DND-41 (cell line): Measurements from ENCODE around the gene VPREB3.
A peak's percentile ranks its signal among the peaks of the same experiment; 100 is the strongest.

Experiments
- ATAC-seq: fragments of 200-7000 bp; cut with Tn5 transposase; 3 replicates; pipeline ENCODE4 v1.9.1; 2021; ENCODE audit warnings: low read depth; ENCODE audit not compliant: insufficient read depth
- DNase-seq: peaks from one replicate; pipeline ENCODE4 v3.0.0-alpha.2; 2020
- H2AFZ ChIP-seq: 2 replicates; pipeline ENCODE4 v1.6.0; 2012; ENCODE audit warnings: low read depth, low read length
- H3K27ac ChIP-seq: 2 replicates; pipeline ENCODE4 v1.5.1; 2012; ENCODE audit warnings: low read length, inconsistent platforms
- H3K27me3 ChIP-seq: fragments of 200-600 bp; sonication (generic); 2 replicates; pipeline ENCODE4 v1.6.0; 2012; ENCODE audit warnings: low read length, mild to moderate bottlenecking, inconsistent platforms; ENCODE audit not compliant: insufficient read depth, poor library complexity
- H3K36me3 ChIP-seq: 2 replicates; pipeline ENCODE4 v1.5.1; 2012; ENCODE audit warnings: low read length, inconsistent platforms; ENCODE audit not compliant: insufficient read depth
- H3K4me1 ChIP-seq: 2 replicates; pipeline ENCODE4 v1.5.1; 2012; ENCODE audit warnings: mild to moderate bottlenecking, low read length; ENCODE audit not compliant: insufficient read depth
- H3K4me2 ChIP-seq: 2 replicates; pipeline ENCODE4 v1.6.0; 2012; ENCODE audit warnings: mild to moderate bottlenecking, moderate library complexity, low read length, inconsistent platforms; ENCODE audit not compliant: insufficient read depth
- H3K4me3 ChIP-seq, 2 experiments: fragments of 200-600 bp in 1 of 2; shearing (Covaris generic) in 1 of 2; 2 replicates each; pipeline ENCODE4 v1.5.1; 2012 to 2016; ENCODE audit warnings: inconsistent platforms in 2 of 2, low read length in 2 of 2, mild to moderate bottlenecking in 2 of 2, low read depth in 1 of 2, moderate library complexity in 1 of 2
- H3K79me2 ChIP-seq: 2 replicates; pipeline ENCODE4 v1.6.0; 2012; ENCODE audit warnings: low read length, inconsistent platforms; ENCODE audit not compliant: insufficient read depth
- H3K9ac ChIP-seq: 2 replicates; pipeline ENCODE4 v1.6.0; 2012; ENCODE audit warnings: low read depth, mild to moderate bottlenecking, inconsistent platforms, low read length, moderate library complexity
- H3K9me3 ChIP-seq: 2 replicates; pipeline ENCODE4 v1.5.1; 2012; ENCODE audit warnings: low read length, moderate library complexity, mild to moderate bottlenecking, inconsistent platforms; ENCODE audit not compliant: insufficient read depth, severe bottlenecking
- H4K20me1 ChIP-seq: 2 replicates; pipeline ENCODE4 v1.6.0; 2012; ENCODE audit warnings: low read length; ENCODE audit not compliant: insufficient read depth
- CTCF ChIP-seq: IDR thresholded peaks from 2 replicates; pipeline ENCODE4 v1.5.1; 2012; ENCODE audit warnings: borderline replicate concordance, low read length, moderate library complexity, mild to moderate bottlenecking; ENCODE audit not compliant: poor library complexity, severe bottlenecking; ENCODE audit errors: extremely low read depth
- EZH2 ChIP-seq: IDR thresholded peaks from 3 replicates; pipeline ENCODE4 v1.6.1; 2012; ENCODE audit warnings: borderline replicate concordance, low read depth, mild to moderate bottlenecking, moderate library complexity, low read length, inconsistent platforms; ENCODE audit not compliant: severe bottlenecking

The VPREB3 gene

GRCh38 chr22:23749841-23750301 is 4.4 kb downstream of the VPREB3 start:
- DNase-seq, result no peak

GRCh38 chr22:23745791-23746190 is 8.4 kb downstream of the VPREB3 start:
- no peak overlapping the region for H3K4me2 ChIP-seq
- H3K4me3 ChIP-seq, result no peak overlapping the region
- no peak for TF ChIP-seq CTCF
- no peak for TF ChIP-seq EZH2
- H4K20me1 ChIP-seq, result peaks cover 3% of the 10 kb centered on the region; the same call in 1 of the 2 replicates
- H2AFZ ChIP-seq, result no peak overlapping the region
- no peak overlapping the region for H3K9ac ChIP-seq
- H3K79me2 ChIP-seq, result peaks cover 15% of the 10 kb centered on the region
- no peak for ATAC-seq
- no peak overlapping the region for H3K27ac ChIP-seq
- no peak for DNase-seq
- peaks cover 13% of the 10 kb centered on the region for H3K4me1 ChIP-seq
- peaks cover 35% of the 10 kb centered on the region for H3K36me3 ChIP-seq
- no peaks in the 10 kb centered on the region for H3K27me3 ChIP-seq
- no peaks in the 10 kb centered on the region for H3K9me3 ChIP-seq

More at GRCh38 chr22:23749841-23750301, 4.4 kb downstream of the VPREB3 start:
- H2AFZ ChIP-seq, result peak overlapping the region; percentile 80; the same call in 1 of the 2 replicates
- TF ChIP-seq CTCF (no peak), EZH2 (no peak)
- peaks cover 4% of the 10 kb centered on the region for H3K36me3 ChIP-seq
- peaks cover 15% of the 10 kb centered on the region for H3K79me2 ChIP-seq
- H3K27ac ChIP-seq, result peak overlapping the region; percentile 61; the same call in 1 of the 2 replicates
- H3K27me3 ChIP-seq, result no peaks in the 10 kb centered on the region
- H3K9me3 ChIP-seq, result no peaks in the 10 kb centered on the region
- H3K4me1 ChIP-seq, result peaks cover 21% of the 10 kb centered on the region
- peak overlapping the region; percentile 88 for H3K9ac ChIP-seq
- H3K4me3 ChIP-seq, result peak overlapping the region; percentile 74 to 93; a peak in 3 of 4 replicates
- H3K4me2 ChIP-seq, result peak overlapping the region; percentile 99
- ATAC-seq, result no peak
- H4K20me1 ChIP-seq, result no peaks in the 10 kb centered on the region

- Histone ChIP-seq H4K20me1 (peaks cover 3% of the 10 kb centered on the region; the same call in 1 of the 2 replicates), H3K4me1 (peaks cover 1% of the 10 kb centered on the region), H3K4me2 (no peak overlapping the region)
Measured at GRCh38 chr22:23744485-23744884, 9.7 kb downstream of the VPREB3 start.

More at GRCh38 chr22:23744485-23744884, 9.7 kb downstream of the VPREB3 start:
- TF ChIP-seq CTCF (no peak), EZH2 (no peak)
- Histone ChIP-seq H3K9me3 (no peaks in the 10 kb centered on the region), H3K36me3 (peaks cover 35% of the 10 kb centered on the region), H3K27me3 (no peaks in the 10 kb centered on the region), H3K9ac (no peak overlapping the region), H3K79me2 (peaks cover 4% of the 10 kb centered on the region), H3K27ac (no peak overlapping the region), H3K4me3 (no peak overlapping the region), H2AFZ (no peak overlapping the region)
- DNase-seq, result no peak
- ATAC-seq, result no peak
